ENCODE results near the gene OR2F1. TPM values are rescaled to one million over a fixed set of nuclear protein-coding genes. Genes with fewer than 3 reads are reported as not detected.
"Not testable (repeated sequence)": the region's sequence is repeated elsewhere in the genome, so short reads cannot be mapped to it uniquely, and the experiment has no call there.

The OR2F1 gene
- total RNA-seq, 1 donor from 2014 or later, result not detected

DNA sequence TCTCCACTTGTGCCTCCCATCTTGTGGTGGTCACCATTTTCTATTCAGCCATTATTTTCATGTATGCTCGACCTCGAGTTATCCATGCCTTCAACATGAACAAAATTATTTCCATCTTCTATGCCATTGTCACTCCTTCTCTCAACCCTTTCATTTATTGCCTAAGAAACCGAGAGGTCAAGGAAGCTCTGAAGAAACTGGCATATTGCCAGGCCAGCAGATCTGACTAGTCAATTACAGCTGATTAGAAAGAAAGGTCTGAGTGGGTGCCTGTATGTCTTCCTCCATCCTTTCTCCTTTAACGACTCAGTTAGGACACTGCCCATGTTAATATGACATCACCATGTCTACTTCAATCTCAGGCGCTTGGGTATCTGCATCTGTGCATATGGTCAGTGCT, 50.1 kb downstream of the OR2F1 start:
- no peak for FAIRE-seq

DNA sequence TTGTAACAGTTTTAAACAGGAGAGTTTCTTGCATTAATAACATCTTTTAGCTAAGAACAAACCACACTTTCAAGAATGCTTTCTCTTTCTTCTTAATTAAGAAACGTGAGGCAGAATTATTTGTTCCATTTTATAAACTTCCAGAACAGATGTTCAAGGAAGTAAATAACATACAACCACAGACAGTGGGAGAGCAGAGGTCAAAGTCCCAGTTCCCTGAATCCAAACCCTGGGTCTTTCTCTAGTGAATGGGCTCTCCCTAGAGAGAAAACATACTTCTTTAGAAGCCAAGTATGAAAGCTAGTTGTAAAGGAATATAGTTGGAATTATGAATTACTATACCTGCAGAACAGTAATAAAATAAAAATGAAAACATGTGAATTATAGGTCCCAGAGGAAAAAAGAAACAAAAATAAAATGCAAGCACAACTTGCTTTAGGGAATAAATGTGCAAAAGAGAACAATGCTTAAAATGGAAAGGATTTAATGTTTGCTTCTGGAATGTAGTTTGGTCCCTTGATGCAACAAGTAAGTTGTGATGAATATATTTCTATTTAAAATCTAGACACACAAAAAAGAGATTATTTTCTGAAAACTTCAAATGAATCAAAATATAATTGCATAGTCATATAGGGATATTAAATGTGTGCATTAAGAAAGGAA, 51.5 kb downstream of the OR2F1 start:
- no peak for FAIRE-seq

More for the DNA sequence above, 50.1 kb downstream of the OR2F1 start:
- no peak for DNase-seq (ENCODE audit: low spot score in 2 of 2)

DNA sequence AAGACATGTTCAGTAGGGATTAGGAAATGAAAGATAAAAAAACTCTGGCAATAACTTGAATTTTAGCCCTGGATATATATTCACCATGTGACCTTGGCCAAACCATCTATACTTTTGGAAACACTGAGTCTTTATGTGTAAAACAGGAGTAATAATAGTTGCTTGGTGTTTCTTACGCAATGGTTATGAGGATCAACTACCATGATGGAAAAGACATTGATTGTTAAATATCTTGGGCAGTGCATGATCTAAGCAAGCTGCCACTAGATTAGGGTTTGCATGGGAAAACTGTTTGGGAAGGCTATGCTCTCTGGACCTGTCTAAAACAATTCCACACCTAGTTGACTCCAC, 52.0 kb downstream of the OR2F1 start:
- FAIRE-seq (no peak), DNase-seq (ENCODE audit: low spot score in 2 of 2) (no peak)

More for the DNA sequence above, 51.5 kb downstream of the OR2F1 start:
- DNase-seq (ENCODE audit: low spot score in 2 of 2), result no peak

DNA sequence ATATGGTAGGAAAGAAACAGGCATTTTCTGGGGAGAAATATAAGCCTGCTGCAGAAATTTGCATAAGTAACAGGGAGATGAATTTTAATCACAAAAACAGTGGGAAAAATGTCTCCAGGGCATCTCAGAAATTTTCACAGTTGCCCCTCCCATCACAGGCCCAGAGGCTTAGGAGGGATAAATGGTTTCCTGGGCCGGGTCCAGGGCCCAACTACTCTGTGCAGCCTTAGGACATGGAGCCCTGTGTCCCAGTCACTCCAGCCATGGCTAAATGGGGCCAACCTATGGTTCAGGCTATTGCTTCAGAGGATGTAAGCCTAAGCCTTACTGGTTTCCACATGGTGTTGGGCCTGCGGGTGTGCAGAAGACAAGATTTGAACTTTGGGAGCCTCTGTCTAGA, 54.7 kb downstream of the OR2F1 start:
- FAIRE-seq (no peak), DNase-seq (ENCODE audit: low spot score in 2 of 2) (no peak)

DNA sequence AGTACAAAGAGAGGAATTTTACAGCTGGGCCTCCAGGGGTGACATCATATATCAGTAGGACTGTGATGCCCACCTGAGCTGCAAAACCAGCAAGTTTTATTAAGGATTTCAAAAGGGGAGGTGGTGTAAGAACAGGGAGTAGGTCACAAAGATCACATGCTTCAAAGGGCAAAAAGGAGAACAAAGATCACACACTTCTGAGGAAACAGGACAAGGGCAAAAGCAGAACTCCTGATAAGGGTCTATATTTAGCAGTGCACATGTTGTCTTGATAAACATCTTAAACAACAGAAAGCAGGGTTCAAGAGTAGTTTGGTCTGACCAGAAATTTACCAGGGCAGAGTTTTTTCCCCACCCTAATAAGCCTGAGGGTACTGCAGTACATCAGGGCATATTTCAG, 55.4 kb downstream of the OR2F1 start:
- DNase-seq (ENCODE audit: low spot score in 2 of 2); FAIRE-seq: not testable (repeated sequence)

DNA sequence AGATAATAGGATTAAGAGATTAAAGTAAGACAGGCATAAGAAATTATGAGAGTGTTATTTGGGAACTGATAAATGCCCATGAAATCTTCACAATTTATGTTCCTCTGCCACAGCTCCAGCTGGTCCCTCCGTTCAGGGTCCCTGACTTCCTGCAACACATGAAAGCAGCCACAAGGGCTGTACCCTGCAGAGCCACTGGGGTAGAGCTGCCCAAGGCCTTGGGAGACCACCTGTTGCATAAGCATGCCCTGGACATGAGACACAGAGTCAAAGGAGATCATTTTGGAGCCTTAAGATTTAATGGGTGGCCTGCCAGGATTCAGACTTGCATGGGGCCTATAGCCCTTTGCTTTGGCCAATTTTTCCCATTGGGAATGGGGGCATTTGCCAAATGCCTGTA, 56.2 kb downstream of the OR2F1 start:
- not testable (repeated sequence) for FAIRE-seq; DNase-seq (ENCODE audit: low spot score in 2 of 2)

DNA sequence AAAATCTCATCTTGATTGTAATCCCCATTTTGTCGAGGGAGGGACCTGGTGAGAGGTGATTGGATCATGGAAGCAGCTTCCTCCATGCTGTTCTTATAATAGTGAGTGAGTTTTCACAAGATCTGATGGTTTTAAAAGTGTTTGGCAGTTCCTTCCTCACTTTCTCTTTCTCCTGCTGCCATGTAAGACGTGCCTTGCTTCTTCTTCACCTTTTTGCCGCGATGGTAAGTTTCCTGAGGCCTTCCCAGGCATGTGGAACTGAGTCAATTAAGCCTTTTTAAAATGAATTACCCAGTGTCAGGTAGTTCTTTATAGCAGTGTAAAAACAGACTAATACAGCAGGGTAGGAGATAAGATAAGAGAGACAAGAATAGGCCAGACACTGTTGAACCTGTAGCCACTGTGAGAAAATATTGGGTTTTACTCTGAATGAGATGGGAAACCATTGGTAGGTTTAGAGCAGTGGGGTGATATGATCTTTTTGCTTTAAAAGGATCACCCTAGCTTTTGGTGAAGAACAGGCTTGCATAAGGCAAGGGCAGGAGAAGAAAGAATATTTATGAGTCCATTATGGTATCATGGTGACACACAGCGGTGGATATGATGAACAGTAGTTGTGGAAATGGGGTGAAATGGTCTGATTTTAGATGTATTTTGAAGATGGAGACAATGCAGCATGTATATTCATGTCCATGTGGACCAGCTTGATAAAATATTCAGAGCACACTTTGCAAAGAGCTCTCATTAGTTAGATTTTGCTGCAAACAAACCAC, 57.0 kb downstream of the OR2F1 start:
- no peak for DNase-seq (ENCODE audit: low spot score in 2 of 2)
- FAIRE-seq, result no peak

Other genes starting within 250 kb of the OR2F1 start
- under 0.01 TPM for gene CTAGE6, start 197.1 kb upstream of the OR2F1 start, total RNA-seq
- 160 TPM for gene TCAF1, start 52.7 kb upstream of the OR2F1 start, total RNA-seq
- not detected for gene OR2F2, start 19.6 kb upstream of the OR2F1 start, total RNA-seq
- gene OR6B1, start 45.5 kb downstream of the OR2F1 start, total RNA-seq, result not detected
- not detected for gene OR2A5, start 94.1 kb downstream of the OR2F1 start, total RNA-seq
- gene OR2A25, start 115.0 kb downstream of the OR2F1 start, total RNA-seq, result not detected
- not detected for gene OR2A12, start 131.4 kb downstream of the OR2F1 start, total RNA-seq
- gene OR2A2, start 154.7 kb downstream of the OR2F1 start, total RNA-seq, result not detected
- gene OR2A14, start 168.3 kb downstream of the OR2F1 start, total RNA-seq, result not detected
- 0.41 TPM for gene CTAGE4, start 228.6 kb downstream of the OR2F1 start, total RNA-seq
- gene ARHGEF35, start 241.0 kb downstream of the OR2F1 start, total RNA-seq, result 0.82 TPM

All from frontal cortex (tissue), 4 donors.